H1 (cell line): Measurements from ENCODE around the gene ABL2.

Source experiments
- CHD7 ChIP-seq: fragments of 300-600 bp; sonication (generic); IDR thresholded peaks from 2 replicates; pipeline ENCODE4 v1.7.1; 2012; ENCODE audit warnings: low read length, moderate library complexity, mild to moderate bottlenecking, inconsistent platforms; ENCODE audit not compliant: insufficient replicate concordance
- CTCF ChIP-seq, 3 experiments: IDR thresholded peaks; 1 replicate in 2 of 3; 2 replicates in 1 of 3; pipeline versions ENCODE4 v1.5.1 to v1.6.1; 2011; ENCODE audit warnings: low read length in 3 of 3, mild to moderate bottlenecking in 3 of 3, inconsistent platforms in 2 of 3, low read depth in 1 of 3, moderate library complexity in 1 of 3; ENCODE audit not compliant: insufficient read depth in 1 of 3; ENCODE audit errors: control extremely low read depth in 1 of 3
- EP300 ChIP-seq, 2 experiments: IDR thresholded peaks; 1 replicate in 1 of 2; 2 replicates in 1 of 2; pipeline ENCODE4 v1.6.1; 2011 to 2012; ENCODE audit warnings: low read depth in 2 of 2, low read length in 2 of 2, mild to moderate bottlenecking in 2 of 2, borderline replicate concordance in 1 of 2, inconsistent platforms in 1 of 2, moderate library complexity in 1 of 2
- EZH2 ChIP-seq: fragments of 200-600 bp; sonication (generic); IDR thresholded peaks from 2 replicates; pipeline ENCODE4 v1.7.1; 2012; ENCODE audit warnings: low read depth, mild to moderate bottlenecking, moderate library complexity, low read length, inconsistent platforms; ENCODE audit not compliant: severe bottlenecking
- HDAC2 ChIP-seq, 2 experiments: fragments of 300-600 bp in 1 of 2; sonication (generic) in 1 of 2; IDR thresholded peaks; 2 replicates each; pipeline ENCODE4 v1.6.1; 2011 to 2012; ENCODE audit warnings: low read depth in 2 of 2, low read length in 2 of 2, mild to moderate bottlenecking in 2 of 2, moderate library complexity in 2 of 2, borderline replicate concordance in 1 of 2, inconsistent platforms in 1 of 2
- JUN ChIP-seq: IDR thresholded peaks from 2 replicates; pipeline ENCODE4 v1.6.1; 2011; ENCODE audit warnings: low read depth, mild to moderate bottlenecking, improper control_type of control experiment, low read length
- JUND ChIP-seq: IDR thresholded peaks from 2 replicates; pipeline ENCODE4 v1.6.1; 2011; ENCODE audit warnings: mild to moderate bottlenecking, improper control_type of control experiment, low read length
- POLR2A ChIP-seq, 2 experiments: IDR thresholded peaks; 1 replicate in 1 of 2; 2 replicates in 1 of 2; pipeline ENCODE4 v1.6.1; 2011; ENCODE audit warnings: low read depth in 2 of 2, low read length in 2 of 2, mild to moderate bottlenecking in 2 of 2; ENCODE audit errors: control extremely low read depth in 1 of 2
- RAD21 ChIP-seq, 2 experiments: IDR thresholded peaks in 1 of 2; conservative IDR thresholded peaks in 1 of 2; 2 replicates each; pipeline ENCODE4 v1.6.1; 2011; ENCODE audit warnings: low read depth in 2 of 2, low read length in 2 of 2, improper control_type of control experiment in 1 of 2, inconsistent platforms in 1 of 2, mild to moderate bottlenecking in 1 of 2, moderate library complexity in 1 of 2
- SP1 ChIP-seq: IDR thresholded peaks from 2 replicates; pipeline ENCODE4 v1.6.1; 2011; ENCODE audit warnings: low read depth, low read length
- TAF1 ChIP-seq: IDR thresholded peaks from 2 replicates; pipeline ENCODE4 v1.6.1; 2011; ENCODE audit warnings: mild to moderate bottlenecking, low read depth, low read length

DNA sequence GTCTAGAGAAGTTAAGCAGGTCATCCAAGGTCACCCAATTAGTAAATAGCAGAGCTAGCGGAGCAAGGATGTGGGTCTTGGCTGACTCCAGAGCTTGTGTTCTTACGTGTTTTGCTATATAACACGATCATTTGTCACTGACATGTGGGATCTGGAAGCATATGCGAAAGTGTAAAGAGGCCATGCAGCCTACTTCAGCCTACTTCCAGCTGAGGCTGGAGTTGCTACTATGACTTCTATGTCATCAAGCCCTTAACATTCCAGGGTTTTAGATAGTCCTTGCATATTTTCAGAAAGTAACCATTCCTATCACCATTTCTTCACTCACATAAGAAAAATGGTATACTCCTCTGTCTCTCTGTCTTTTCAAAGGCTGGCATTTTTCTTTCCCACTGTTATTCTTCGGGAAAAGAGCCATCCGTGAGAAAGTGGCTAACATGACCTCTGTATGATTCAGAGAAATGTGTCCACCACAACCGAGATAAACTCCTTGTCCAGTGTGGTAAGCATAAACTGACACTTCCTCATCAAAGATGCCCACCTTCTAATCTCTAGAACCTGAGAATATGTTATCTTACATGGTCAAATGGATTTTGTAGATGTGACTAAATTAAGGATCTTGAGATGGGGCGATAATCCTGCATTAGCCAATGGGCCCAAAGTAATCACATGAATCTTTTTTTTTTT, 24.0 kb upstream of the ABL2 start:
- TF ChIP-seq SP1 = no peak
- no peak for TF ChIP-seq POLR2A (IDR thresholded peaks at IDR 0.05; ENCODE audit: control extremely low read depth in 1 of 2, low read depth in 2 of 2, low read length in 2 of 2)
- TF ChIP-seq CTCF (IDR thresholded peaks at IDR 0.05; ENCODE audit: control extremely low read depth in 1 of 3, insufficient read depth in 1 of 3, low read depth in 1 of 3, low read length in 3 of 3) = no peak
- no peak for TF ChIP-seq RAD21 (IDR thresholded peaks at IDR 0.05 in 1 of 2, conservative IDR thresholded peaks at IDR 0.05 in 1 of 2; ENCODE audit: low read depth in 2 of 2, low read length in 2 of 2)
- TF ChIP-seq CHD7 = no peak
- no peak for TF ChIP-seq HDAC2 (IDR thresholded peaks at IDR 0.05; ENCODE audit: borderline replicate concordance in 1 of 2, low read depth in 2 of 2, low read length in 2 of 2)
- TF ChIP-seq EP300 (IDR thresholded peaks at IDR 0.05; ENCODE audit: borderline replicate concordance in 1 of 2, low read depth in 2 of 2, low read length in 2 of 2) = no peak
- no peak for TF ChIP-seq JUN
- TF ChIP-seq JUND = no peak
- TF ChIP-seq EZH2 = no peak
- no peak for TF ChIP-seq TAF1
